CD4-positive, alpha-beta T cell treated with Interleukin-2 at 100 ng/mL for 4 hours (primary cell): ENCODE measurements around the gene ANKRD55.
"Not testable (repeated sequence)": the region's sequence is repeated elsewhere in the genome, so short reads cannot be mapped to it uniquely, and the experiment has no call there.

Source experiments
- DNase-seq: peaks from one replicate; pipeline ENCODE4 v3.0.0-alpha.2; 2020; ENCODE audit warnings: low spot score

The ANKRD55 gene

DNA sequence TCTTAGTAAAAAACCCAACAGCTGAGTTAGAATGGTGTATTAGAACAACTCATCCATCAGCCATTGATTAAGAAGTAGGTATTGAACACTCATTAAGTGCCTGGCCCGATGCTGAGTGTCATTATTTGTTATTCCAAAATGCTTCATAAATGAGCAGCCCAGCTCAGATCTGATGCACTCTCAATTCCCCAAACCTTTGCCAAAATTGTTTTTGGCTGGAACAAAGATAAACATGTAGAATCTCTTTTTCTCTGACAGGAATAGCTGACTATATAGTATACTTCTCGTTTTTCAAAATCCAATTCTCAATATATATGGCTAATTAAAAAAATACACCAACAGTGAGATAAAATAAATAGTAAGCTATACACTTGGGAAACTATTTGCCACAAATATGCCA is 20.0 kb upstream of the ANKRD55 start:
- DNase-seq: no peak

DNA sequence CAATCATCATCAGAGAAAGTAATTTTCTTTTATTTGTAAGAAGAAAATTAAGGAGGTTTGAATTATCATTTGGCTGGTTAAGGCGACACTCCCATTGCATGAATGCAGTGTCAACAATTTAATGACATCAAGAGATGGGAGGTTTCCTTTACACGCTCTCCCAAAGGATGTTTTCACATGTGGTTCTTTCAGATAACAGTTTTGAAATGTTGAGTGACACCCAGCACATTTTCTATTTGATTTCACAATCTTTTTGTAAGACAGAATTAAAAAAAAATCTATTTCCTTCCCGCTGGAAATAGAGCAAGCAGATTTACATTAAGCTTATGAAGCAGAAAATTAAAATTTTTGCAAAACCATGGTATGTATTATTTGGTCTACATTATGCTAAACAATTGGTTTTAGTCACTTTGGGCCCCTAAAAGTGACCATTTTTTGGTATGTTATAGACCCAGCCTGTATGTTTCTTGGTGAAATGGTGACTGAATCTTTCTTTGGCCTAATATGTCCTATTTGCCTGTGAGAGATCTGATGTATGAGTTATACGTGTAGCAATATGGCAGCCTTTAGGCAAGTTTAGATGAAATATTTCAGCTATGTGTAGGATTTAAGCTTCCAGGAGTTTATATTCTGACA is 18.9 kb upstream of the ANKRD55 start:
- no peak for DNase-seq

DNA sequence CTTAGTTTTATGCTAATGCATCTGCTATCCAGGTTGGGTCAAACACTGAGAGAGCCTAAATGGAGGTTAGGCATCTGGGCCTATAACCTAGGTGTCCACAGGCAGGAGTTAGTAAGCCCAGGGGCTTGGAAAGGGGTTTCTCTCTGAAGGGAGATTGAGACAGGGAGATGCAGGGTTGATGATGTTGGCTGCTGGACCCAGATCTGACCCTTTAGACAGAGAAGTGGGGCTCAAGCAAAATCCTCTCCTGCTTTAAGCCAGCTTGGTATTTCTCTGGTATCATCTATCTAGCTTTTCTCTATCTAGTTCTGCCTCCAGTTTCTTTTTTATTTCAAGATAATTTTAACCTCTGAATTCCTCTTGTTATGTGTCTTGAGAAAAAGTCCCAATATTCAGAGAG is 18.3 kb upstream of the ANKRD55 start:
- DNase-seq: no peak

DNA sequence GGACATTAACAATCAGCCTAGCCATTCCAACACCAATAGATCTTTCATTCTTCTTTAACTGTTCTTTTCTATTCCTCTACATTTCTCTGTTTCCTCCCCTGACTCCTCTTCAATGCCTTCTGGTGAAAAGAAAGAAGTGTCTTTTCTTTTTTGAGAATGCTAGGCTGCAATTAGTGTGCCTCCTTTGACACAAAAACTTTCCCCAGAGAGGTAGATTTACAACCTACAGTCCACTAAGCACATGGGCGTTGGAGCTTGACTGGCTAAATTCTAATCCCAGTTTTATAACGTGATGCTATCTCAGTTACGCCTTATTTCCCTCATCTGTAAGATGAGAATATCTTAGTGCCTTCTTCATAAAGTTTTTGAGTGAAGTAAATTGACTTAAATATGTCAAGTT is 16.9 kb upstream of the ANKRD55 start:
- no peak for DNase-seq

DNA sequence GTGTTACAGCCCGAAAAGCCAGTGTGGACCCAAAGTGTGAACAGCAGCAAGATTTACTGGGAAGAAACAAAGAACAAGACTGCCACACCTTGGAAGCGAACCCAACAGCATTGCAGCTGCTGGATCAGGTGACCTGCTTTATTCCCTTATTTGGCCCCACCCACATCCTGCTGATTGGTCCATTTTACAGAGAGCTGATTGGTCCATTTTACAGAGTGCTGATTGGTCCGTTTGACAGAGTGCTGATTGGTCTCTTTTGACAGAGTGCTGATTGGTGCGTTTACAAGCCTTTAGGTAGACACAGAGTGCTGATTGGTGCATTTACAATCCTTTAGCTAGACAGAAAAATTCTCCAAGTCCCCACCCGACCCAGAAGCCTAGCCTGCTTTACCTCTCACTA is 16.0 kb upstream of the ANKRD55 start:
- DNase-seq: not testable (repeated sequence)

DNA sequence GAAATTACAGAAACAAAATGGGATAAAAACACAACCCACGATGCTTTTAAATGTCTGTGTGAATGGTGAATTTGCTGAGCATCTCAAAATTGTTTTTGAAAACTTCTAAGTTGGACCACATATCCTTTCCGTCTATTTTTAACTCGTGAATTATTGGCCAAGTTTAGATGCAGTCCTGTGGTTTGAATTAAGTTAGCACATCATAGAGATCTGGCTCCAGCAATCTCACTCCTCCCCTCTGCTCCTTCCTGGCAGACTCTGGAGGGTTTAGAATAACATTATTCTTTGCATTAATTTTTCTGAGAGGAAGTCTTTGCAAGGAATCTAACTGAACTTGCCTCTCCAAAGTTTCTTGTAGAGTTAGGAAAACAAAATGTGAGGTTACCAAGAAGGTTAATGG is 14.5 kb upstream of the ANKRD55 start:
- no peak for DNase-seq

DNA sequence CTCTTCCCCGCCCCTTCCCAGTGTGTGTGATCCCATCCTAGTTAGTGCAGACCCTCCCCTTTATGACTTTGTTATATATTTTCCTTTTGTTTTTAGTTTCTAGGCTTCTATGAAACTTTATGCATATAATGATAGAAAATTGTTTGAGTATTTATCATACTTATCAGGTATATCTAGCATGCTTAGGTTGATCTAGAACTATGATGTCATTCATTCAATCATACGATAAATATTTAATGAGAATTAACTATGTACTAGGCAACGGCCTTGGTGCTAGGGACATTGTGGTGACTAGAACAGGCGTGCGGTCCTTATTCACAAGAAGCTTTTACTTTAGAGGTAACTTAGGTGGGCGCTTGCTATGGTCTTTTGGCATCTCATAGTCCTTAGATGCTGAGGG is 13.6 kb upstream of the ANKRD55 start:
- no peak for DNase-seq

DNA sequence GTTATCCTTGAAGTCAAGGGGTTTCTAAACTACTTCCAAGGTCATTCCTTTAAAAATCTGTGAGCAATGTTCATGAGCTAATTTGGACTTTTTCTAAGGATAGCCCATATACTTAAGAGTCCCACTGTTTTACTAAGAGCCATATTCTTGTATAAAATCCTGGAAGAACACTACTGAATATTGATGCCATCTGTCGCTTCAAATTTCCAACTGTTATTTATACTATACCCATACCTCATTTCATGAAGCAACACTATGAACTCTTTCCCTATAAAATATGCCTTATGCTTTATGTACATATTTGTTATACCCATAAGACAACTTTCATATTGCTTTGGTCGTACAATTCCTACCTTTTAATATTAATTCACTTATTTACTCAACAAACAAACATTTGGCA is 12.4 kb upstream of the ANKRD55 start:
- no peak for DNase-seq

DNA sequence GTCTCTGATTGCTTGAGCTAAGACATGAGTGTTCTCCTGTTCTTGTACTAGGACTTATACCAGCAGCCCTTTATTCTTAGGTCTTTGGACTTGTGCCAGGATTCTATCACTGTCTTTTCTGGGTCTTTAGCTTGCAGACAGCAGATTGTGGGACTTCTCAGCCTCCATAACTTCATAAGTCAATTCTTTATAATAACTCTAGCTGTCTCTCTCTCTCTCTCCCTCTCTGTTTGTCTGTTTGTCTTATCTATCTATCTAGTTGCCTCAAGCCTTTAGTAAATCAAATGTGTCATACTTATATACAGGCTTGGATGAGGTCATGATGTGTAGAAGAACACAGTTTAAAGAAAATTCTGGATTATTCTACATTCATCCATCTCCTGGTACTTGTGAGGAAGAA is 11.5 kb upstream of the ANKRD55 start:
- no peak for DNase-seq

DNA sequence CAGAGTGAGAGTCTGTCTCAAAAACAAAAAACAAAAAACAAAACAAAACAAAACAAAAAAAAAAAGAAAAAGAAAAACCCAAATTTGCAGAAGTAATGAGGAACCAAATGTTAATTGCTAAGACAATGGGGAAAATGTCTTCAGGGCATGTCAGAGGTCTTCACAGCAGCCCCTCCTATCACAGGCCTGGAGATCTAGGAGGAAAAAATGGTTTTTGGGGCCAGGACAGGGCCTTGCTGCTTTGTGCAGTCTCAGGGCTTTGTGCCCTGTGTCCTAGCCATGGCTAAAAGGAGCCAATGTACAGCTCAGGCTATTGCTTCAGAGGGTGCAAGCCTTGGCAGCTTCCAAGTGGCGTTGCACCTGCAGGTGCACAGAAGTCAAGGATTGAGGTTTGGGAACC is 9.1 kb upstream of the ANKRD55 start:
- DNase-seq: not testable (repeated sequence)

DNA sequence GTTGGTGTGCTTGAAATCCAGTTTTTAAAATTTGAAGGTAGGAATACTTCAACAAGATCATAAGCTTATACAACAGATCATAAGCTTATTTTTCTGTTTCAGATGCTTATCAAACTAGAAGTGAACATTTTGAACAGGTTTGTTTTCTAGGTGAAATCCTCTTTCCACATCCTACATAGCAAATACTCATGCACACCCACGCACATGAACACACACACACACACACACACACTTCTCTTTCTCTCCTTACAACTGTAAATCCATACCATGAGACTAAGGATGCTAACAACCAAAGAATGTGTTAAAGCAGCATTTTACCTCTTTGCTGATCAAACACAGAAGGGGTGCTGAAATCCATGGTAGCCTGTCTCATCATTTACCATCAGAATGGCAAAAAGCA is 592 bp downstream of the ANKRD55 start:
- no peak for DNase-seq

DNA sequence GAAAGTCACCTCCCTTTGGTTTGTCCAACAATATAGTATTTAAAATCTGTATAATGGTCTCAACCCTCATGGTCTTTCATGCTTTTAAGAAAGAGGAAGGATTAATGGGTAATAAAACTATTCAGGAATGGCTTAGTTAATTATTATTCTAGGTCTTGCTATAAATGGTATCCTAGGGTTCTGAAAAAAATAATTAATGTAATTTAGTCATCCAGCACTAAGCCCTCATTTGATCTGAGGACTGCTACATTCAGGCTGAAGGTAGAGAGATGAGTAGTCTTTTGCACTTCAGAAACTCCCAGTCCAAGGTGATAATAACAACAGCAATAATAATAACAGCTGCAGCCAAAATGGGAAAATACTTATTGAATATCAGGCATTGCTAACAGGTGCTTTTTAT is 2.6 kb downstream of the ANKRD55 start:
- no peak for DNase-seq

DNA sequence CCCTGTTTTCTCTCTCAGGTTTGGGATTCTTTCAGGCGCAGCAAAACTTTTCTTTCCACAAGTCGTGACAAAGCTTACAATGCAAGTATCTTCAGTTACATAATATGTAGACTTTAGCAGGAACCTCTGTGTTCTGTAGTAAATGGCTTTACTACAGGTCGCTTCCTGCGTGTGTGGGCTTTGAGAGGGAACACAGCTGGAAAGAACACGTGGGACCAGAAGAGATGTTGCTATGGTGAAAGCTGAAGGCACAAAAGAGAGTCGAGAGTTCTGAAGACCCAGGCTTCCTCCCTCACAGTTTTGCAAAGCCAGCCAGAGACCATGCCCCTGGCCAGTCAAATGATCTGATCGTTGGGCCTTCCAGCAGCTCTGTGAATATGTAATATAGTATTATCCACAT is 4.0 kb downstream of the ANKRD55 start:
- no peak for DNase-seq

DNA sequence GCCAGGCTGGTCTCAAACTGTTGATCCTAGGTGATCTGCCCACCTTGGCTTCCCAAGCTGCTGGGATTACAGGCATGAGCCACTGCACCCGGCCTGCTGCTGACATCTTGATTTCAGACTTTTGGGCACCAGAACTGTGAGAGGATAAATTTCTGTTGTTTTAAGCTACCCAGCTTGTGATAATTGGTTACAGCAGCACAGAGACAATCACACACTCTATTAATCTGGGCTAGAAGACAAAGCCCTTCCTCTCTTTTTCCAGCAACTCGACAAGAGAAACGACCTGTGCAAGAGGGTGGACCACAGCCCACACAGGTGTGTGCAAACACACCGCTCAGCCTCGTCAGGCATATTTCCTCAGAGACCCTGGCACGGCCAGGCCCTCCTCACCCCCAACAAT is 4.5 kb downstream of the ANKRD55 start:
- no peak for DNase-seq

DNA sequence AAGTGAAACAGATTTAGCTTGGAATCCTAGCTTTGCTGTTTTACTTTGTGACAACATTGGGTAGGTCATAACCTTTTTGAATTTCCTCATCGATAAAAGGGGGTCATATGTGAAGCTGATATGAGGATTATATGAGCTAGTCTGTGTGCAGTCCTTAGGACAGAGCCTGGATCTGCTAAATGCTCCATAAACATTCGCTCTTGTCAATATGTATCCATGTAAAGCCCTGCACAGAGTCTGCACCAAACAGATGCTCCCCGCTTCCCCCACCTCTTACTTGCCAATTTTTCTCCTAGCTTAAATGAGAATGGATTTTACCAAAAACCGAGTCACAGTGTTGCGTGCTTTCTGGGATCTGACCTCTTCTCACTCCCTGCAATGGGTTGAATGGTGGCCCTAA is 5.4 kb downstream of the ANKRD55 start:
- no peak for DNase-seq

DNA sequence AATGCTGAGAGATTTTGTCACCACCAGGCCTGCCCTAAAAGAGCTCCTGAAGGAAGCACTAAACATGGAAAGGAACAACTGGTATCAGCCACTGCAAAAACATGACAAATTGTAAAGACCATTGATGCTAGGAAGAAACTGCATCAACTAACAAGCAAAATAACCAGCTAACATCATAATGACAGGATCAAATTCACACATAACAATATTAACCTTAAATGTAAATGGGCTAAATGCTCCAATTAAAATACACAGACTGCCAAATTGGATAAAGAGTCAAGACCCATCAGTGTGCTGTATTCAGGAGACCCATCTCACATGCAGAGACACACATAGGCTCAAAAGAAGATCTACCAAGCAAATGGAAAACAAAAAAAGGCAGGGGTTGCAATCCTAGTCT is 9.8 kb downstream of the ANKRD55 start:
- DNase-seq: not testable (repeated sequence)

DNA sequence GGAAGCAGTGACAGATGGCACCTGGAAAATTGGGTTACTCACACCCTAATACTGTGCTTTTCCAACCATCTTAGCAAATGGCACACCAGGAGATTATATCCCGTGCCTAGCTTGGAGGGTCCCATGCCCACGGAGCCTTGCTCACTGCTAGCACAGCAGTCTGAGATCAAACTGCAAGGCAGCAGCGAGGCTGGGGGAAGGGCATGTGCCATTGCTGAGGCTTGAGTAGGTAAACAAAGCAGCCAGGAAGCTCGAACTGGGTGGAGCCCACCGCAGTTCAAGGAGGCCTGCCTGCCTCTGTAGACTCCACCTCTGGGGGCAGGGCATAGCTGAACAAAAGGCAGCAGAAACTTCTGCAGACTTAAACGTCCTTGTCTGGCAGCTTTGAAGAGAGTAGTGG is 11.5 kb downstream of the ANKRD55 start:
- not testable (repeated sequence) for DNase-seq

DNA sequence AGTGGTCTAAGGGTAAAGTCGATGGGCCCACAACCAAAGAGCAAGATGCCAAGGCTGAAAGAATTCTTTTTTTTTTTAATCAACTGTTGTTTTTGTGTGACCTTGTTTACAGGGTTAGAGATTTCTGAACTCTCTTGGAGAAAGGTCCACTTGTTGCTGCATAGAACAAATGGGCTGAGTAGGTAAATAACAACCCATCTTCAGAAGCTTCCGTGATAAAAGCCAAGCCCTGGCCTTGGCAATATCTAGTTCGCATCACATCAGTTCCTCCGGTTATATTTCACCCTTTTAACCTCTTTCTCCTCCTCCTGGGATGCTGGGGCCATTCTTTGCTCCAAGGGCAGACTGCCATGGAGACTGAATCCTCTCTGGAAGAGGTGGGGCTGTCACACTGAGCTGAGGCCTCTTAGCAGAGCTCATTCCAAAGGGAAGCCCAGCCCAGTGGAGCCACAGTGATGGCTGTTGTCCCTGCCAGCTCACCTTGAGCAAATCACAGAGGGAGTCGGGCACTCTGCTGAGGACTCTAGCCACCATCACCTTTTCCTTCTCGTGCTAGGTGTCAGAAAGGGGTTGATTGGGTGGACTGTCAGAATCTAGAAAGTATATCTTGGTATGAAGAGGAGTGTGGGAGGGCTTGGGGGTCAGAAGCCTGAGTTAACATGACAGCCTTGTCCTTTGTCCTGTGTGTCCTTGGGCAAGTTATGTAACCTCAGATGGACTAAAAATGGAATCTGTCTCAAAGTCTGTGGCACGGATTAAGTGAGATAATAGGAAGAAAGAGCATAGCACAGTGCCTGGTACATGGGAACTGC is 17.9 kb downstream of the ANKRD55 start:
- DNase-seq: no peak

DNA sequence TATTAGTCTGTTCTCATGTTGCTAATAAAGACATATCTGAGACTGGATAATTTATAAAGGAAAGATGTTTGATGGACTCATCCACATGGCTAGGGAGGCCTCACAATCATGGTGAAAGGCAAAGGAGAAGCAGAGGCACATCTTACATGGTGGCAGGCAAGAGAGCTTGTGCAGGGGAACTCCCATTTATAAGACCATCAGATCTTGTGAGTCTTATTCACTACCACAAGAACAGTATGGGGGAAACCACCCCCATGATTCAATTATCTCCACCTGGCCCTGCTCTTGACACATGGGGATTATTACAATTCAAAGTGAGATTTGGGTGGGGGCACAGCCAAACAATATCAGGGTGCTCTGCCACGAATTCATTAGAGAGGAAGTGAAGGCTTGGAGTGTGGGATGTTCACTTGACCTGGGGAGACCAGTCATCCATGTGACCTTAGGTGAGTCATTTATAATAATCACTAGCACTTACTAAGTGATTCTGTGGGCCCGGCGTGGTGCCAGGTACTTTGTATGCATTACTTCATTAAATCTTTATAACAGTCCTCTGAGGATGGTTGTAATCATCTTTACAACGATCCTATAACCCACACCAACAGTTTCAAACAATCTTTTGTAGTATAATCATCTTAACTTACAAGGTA is 19.1 kb downstream of the ANKRD55 start:
- DNase-seq: not testable (repeated sequence)

DNA sequence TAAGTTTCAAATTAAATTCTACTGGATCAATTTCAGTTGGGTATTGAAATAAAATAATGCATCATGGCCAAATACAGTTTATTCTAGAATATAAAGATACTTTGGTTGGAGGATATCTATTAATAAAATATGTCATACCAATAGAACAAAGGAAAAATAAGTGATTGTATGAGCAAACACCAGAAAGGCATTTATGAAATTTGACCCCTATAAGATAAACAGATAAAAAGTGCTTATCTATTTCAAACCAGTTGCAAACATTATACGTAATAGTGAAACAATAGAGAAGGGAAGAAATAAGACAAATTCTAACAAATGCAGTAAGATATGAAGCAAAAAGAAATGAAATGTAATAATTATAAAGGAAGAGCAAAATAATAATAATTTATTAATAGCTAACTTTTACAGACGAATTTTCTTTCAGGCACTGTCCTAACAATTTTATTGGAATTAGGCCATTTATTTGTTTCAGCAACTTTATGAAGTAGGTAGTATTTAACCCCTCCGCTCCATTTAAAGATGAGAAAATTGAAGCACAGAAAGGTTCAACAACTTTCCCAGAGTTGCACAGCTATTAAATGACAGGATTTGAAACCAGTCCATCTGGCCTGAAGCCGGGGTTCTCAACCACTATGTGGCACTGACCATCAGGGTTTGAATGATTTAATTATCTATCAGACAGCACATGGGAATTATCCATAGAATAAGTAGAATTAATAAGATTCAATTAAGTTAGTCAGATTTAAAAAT is 20.8 kb downstream of the ANKRD55 start:
- DNase-seq: no peak

DNA sequence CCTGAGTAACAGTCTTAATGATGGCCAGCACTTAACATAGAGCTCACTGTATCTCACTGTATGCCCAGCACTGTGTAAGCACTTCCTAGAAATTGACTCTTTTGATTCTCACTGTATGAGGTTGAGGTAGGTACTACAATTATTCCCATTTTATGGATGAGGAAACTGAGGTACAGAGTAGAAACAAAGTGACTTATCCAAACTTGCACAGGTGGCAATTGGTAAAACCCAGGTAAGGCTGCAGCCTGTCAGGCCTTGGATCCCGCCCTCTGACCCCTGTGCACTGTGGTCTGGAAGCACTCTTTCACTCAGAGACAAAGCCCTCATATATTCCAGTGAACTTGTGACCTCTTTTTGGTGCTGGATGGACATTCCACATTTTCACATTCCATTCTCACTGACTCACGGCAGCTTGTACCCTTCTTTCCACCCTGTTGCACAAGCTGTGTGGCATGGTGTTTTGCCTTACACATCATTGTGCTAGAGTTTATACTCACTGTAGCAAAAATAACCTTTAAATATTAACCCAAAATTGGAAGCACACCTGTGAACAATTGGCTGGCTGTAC is 21.7 kb downstream of the ANKRD55 start:
- no peak for DNase-seq

DNA sequence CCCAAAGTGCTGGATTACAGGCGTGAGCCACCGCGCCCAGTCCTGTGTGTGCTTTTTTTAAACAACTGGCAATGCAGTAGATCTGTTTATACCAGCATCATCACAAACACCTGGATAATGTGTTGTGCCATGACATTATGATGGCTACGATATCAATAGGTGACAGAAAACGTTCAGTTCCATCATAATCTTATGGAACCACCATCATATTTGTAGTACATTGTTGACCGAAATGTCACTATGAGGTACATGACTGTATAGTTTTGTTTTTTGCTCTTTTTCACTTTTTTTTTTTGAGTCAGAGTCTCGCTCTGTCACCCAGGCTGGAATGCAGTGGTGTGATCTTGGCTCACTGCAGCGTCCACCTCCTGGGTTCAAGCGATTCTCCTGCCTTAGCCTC is 24.4 kb downstream of the ANKRD55 start:
- no peak for DNase-seq
